ENCODE results near the gene FLOT1. TPM values are rescaled to one million over a fixed set of nuclear protein-coding genes. Genes with fewer than 3 reads are reported as not detected.

FLOT1 gene
- total RNA-seq, 1 experiment from 2014 or later: 176 TPM

DNA sequence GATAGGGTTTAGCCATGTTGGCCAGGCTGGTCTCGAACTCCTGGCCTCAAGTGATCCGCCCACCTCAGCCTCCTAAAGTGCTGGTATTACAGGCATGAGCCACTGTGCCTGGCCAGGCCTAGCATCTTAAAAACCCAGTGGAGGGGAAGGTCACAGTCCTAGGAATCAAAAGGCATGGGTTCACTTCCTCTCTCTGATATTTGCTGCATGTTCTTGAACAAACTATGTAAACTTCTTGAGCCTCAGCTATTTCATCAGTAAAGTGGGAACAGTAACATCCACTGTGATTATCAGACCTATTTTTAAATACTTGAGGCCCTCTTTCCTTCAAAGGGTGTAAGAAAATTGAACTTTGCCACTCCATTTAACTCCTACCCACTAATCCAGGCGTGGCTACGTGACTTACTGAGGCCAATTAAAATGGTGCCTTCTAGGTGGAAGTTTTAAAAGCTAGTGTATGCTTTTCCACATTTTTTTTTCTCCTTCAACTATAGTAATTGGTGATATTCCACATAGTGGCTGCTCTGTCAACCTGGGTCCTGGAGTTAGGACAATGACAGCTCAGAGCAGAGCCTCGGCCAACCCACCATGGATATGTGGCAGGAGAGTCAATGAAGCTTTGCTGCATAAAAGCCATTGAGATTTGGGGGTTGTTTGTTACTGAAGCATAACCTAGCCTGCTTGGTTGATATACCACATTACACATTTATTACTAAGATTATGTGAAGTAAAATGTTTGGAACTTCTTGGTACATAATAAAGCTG lies 34.1 kb upstream of the FLOT1 start:
- Histone ChIP-seq H3K27ac (ENCODE audit: low read length) (peak overlapping the region; percentile 78), H3K4me3 (ENCODE audit: low read depth in 2 of 2, low read length in 2 of 2) (no peak overlapping the region), H3K27me3 (ENCODE audit: control insufficient read depth, insufficient read depth, low read length) (no peaks in the 10 kb centered on the region), H3K36me3 (ENCODE audit: control insufficient read depth, insufficient read depth, low read length) (no peaks in the 10 kb centered on the region), H3K4me1 (ENCODE audit: control insufficient read depth, insufficient read depth, low read length) (peaks cover 44% of the 10 kb centered on the region), H3K9me3 (ENCODE audit: control insufficient read depth, insufficient read depth, low read depth, low read length) (no peaks in the 10 kb centered on the region)
- BruUV-seq (replicated peaks): no TSS peak
- ATAC-seq (no peak), DNase-seq (ENCODE audit: low read depth, low spot score) (no peak)
- intact Hi-C loops (cut with micrococcal nuclease; ENCODE audit: unreplicated experiment): no loop called here
- no peak for TF ChIP-seq TCF7L2 (IDR thresholded peaks at IDR 0.05; ENCODE audit: low read depth, low read length)
- no peak for TF ChIP-seq SIN3A (IDR thresholded peaks at IDR 0.05; ENCODE audit: borderline replicate concordance, insufficient read depth, low read depth, low read length)
- TF ChIP-seq, protein P1, sequence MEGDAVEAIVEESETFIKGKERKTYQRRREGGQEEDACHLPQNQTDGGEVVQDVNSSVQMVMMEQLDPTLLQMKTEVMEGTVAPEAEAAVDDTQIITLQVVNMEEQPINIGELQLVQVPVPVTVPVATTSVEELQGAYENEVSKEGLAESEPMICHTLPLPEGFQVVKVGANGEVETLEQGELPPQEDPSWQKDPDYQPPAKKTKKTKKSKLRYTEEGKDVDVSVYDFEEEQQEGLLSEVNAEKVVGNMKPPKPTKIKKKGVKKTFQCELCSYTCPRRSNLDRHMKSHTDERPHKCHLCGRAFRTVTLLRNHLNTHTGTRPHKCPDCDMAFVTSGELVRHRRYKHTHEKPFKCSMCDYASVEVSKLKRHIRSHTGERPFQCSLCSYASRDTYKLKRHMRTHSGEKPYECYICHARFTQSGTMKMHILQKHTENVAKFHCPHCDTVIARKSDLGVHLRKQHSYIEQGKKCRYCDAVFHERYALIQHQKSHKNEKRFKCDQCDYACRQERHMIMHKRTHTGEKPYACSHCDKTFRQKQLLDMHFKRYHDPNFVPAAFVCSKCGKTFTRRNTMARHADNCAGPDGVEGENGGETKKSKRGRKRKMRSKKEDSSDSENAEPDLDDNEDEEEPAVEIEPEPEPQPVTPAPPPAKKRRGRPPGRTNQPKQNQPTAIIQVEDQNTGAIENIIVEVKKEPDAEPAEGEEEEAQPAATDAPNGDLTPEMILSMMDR (IDR thresholded peaks at IDR 0.05): no peak
- no peak for TF ChIP-seq POLR2AphosphoS5 (IDR thresholded peaks at IDR 0.05; ENCODE audit: low read depth, low read length)
- TF ChIP-seq, protein P2, sequence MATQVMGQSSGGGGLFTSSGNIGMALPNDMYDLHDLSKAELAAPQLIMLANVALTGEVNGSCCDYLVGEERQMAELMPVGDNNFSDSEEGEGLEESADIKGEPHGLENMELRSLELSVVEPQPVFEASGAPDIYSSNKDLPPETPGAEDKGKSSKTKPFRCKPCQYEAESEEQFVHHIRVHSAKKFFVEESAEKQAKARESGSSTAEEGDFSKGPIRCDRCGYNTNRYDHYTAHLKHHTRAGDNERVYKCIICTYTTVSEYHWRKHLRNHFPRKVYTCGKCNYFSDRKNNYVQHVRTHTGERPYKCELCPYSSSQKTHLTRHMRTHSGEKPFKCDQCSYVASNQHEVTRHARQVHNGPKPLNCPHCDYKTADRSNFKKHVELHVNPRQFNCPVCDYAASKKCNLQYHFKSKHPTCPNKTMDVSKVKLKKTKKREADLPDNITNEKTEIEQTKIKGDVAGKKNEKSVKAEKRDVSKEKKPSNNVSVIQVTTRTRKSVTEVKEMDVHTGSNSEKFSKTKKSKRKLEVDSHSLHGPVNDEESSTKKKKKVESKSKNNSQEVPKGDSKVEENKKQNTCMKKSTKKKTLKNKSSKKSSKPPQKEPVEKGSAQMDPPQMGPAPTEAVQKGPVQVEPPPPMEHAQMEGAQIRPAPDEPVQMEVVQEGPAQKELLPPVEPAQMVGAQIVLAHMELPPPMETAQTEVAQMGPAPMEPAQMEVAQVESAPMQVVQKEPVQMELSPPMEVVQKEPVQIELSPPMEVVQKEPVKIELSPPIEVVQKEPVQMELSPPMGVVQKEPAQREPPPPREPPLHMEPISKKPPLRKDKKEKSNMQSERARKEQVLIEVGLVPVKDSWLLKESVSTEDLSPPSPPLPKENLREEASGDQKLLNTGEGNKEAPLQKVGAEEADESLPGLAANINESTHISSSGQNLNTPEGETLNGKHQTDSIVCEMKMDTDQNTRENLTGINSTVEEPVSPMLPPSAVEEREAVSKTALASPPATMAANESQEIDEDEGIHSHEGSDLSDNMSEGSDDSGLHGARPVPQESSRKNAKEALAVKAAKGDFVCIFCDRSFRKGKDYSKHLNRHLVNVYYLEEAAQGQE (IDR thresholded peaks at IDR 0.05; ENCODE audit: insufficient read depth in 1 of 2, low read depth in 2 of 2, low read length in 1 of 2): no peak
- POLR2A ChIA-PET: no interaction called here
- in situ Hi-C loops (cut with HindIII; ENCODE audit: low pct_unique_long_range_greater_than_20kb, low sequenced_read_pairs): no loop called here
- CTCF ChIA-PET: interaction anchor here (0.6 kb wide), 1 partner anchor 104 kb away, joined by 3 read pairs; no protein-coding TSS in a partner anchor

DNA sequence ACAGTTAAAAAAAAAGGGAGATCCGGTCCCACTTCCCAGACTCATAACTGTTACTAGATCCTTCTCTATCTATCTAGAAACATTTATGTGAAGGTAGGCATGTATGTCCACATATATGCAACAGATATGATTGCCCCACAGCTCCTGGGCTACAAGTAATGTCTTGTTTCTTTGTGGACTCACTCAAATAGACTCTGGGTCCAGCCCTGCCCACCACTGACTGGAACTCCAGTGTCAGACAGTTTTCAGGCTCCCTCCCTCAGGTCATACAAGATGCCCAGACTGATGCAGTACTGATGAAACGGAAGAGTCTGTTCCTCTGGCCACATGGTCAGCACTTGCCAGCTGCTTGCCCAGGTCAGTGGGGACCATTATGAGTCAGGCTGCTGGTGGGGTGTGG lies 32.6 kb upstream of the FLOT1 start:
- Histone ChIP-seq H3K27me3 (ENCODE audit: control insufficient read depth, insufficient read depth, low read length) (no peaks in the 10 kb centered on the region), H3K36me3 (ENCODE audit: control insufficient read depth, insufficient read depth, low read length) (no peaks in the 10 kb centered on the region), H3K9me3 (ENCODE audit: control insufficient read depth, insufficient read depth, low read depth, low read length) (no peaks in the 10 kb centered on the region), H3K4me1 (ENCODE audit: control insufficient read depth, insufficient read depth, low read length) (peaks cover 34% of the 10 kb centered on the region), H3K4me3 (ENCODE audit: low read depth in 2 of 2, low read length in 2 of 2) (no peak overlapping the region), H3K27ac (ENCODE audit: low read length) (peak overlapping the region; percentile 14; the same call in 1 of the 2 replicates)
- no peak for DNase-seq (ENCODE audit: low read depth, low spot score)
- intact Hi-C loops (cut with micrococcal nuclease; ENCODE audit: unreplicated experiment) (no loop called here), in situ Hi-C loops (cut with HindIII; ENCODE audit: low pct_unique_long_range_greater_than_20kb, low sequenced_read_pairs) (no loop called here)
- ATAC-seq: no peak
- ChIA-PET POLR2A (interaction anchor here (0.6 to 0.7 kb wide), 2 partner anchors 13 to 28 kb away, joined by 4 to 5 read pairs; no protein-coding TSS in a partner anchor), CTCF (interaction anchor here (0.5 to 0.6 kb wide), 2 partner anchors 15 to 51 kb away, joined by 3 read pairs; no protein-coding TSS in a partner anchor)
- BruUV-seq (replicated peaks): no TSS peak
- TF ChIP-seq, protein P1 (IDR thresholded peaks at IDR 0.05): no peak

Measured in Panc1 (cell line).